ENCODE data around the gene CD93. TPM values are rescaled to one million over a fixed set of nuclear protein-coding genes. Genes with fewer than 3 reads are reported as not detected.

CD93 gene
- total RNA-seq, 1 donor from 2014 or later, result 41.0 TPM

DNA sequence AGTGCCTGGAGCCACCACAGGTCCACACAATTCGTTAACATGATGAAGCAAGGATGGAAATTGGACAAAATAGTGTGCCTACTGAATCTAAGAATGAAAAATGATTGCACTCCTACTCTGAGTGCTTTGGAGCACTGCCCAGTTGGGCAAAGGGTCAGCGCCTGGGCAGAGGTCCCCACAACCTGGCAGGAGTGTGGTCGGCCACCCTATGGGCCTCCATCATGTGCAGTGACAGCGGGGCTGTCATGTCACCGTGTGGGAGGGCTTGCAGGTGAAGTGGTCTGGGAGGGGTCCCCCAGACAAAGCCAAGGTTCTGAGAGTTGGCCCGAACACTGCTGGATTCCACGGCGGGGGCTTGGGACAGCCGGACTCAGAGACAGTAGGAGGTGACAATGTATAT is 36.2 kb upstream of the CD93 start:
- no peak for ATAC-seq
- intact Hi-C loops (cut with micrococcal nuclease), result no loop called here
- DNase-seq, result no peak

DNA sequence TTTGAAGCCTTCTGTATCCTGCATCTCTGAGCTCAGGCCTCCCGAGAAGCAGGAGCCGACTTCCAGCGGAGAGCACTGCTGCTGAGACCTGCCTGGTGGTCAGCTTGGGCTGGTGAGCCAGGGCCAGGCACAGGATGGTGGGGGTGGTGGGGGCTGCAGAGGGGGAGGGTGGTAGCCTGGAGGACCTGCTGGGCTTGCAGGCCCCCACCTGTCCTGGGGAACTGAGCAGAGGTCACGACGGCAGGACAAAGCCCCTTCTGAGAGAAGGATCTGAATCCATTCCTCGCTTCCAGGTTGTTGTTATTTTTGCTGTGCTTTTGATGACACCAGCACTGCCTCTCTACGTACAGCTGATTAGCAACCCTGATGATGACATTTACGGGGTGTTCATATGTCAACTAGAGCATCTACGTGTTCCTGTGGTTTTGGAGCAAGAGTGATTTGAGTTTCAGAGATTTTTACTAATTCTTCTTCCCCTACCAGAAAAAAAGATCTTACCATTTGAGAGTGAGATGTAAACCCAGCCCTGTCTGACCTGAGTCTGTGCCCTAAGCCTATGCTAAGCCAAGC is 35.7 kb upstream of the CD93 start:
- intact Hi-C loops (cut with micrococcal nuclease), result no loop called here
- DNase-seq (no peak), ATAC-seq (no peak)

- ATAC-seq, result no peak
- DNase-seq, result no peak
- intact Hi-C loops (cut with micrococcal nuclease), result no loop called here
Measured at GRCh38 chr20:23120936-23121750, 35.0 kb upstream of the CD93 start.

- DNase-seq (no peak), ATAC-seq (no peak)
- intact Hi-C loops (cut with micrococcal nuclease), result no loop called here
Measured at GRCh38 chr20:23120261-23120660, 34.1 kb upstream of the CD93 start.

DNA sequence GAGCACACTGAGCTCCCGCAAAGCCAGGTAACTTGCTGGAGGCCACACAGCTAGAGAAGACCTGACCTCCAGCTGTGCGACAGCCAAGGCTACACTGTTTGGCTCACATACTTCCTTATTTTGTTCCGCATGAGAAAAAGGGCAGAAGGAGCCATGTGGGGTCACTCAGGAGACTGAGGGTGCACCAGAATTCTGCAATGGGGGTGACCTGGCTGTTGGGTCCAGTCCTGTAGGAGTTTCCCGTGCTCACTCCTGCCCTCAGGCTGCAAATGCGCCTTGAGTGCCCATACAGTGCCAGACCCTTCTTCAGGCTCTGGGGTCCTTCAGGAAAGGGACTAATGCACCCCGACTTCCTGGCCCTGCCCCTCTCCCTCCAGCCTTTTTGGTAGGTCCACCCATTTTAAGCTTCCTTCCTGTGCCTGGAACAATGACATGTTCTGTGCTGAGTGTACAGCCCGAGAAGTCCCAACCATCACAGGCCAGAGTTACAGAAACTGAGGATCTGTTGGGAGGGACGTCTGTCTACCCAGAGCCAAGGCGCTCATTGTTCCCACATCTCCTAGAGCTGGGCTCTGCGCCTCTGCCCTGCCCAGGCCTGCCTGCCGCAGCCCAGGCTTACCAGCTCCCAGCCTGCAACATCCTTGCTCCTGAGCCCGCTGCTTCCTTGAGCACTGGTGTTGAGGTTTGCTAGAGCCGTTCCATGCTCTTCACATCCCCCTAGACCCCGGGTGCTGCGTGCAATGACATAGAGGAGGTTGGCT is 33.5 kb upstream of the CD93 start:
- ATAC-seq (peak; percentile 77), DNase-seq (no peak)
- intact Hi-C loops (cut with micrococcal nuclease), result no loop called here

GRCh38 chr20:23118766-23119165 is 32.6 kb upstream of the CD93 start:
- DNase-seq (no peak), ATAC-seq (no peak)
- intact Hi-C loops (cut with micrococcal nuclease), result no loop called here

DNA sequence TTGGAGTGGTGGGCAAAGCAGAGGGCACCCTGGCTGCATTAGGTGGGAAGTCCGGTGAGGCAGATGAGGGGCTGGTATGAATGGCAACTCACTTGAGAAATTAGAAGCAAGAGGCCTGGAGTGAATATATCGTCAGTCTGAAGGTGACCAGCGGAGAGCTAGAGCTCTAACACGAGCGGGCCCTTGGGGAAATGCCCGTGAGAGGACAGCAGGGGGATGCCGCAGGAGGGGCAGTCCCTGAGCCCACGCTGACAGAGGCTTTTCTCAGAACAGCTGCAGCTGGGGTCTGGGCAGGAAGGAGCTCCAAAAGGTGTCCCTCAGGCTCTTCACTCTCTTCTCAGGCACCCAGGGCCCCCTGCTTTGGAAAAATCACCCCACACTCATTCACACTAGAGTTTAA is 32.0 kb upstream of the CD93 start:
- ATAC-seq (no peak), DNase-seq (no peak)
- intact Hi-C loops (cut with micrococcal nuclease), result no loop called here

GRCh38 chr20:23117738-23118137 is 31.6 kb upstream of the CD93 start:
- ATAC-seq, result no peak
- intact Hi-C loops (cut with micrococcal nuclease), result no loop called here
- no peak for DNase-seq

GRCh38 chr20:23116311-23117089 is 30.4 kb upstream of the CD93 start:
- DNase-seq, result no peak
- no peak for ATAC-seq
- intact Hi-C loops (cut with micrococcal nuclease), result no loop called here

GRCh38 chr20:23115822-23116221 is 29.7 kb upstream of the CD93 start:
- intact Hi-C loops (cut with micrococcal nuclease), result no loop called here
- ATAC-seq, result peak; percentile 40
- DNase-seq, result no peak

- intact Hi-C loops (cut with micrococcal nuclease), result no loop called here
- DNase-seq (no peak), ATAC-seq (no peak)
Measured at GRCh38 chr20:23114448-23115082, 28.4 kb upstream of the CD93 start.

DNA sequence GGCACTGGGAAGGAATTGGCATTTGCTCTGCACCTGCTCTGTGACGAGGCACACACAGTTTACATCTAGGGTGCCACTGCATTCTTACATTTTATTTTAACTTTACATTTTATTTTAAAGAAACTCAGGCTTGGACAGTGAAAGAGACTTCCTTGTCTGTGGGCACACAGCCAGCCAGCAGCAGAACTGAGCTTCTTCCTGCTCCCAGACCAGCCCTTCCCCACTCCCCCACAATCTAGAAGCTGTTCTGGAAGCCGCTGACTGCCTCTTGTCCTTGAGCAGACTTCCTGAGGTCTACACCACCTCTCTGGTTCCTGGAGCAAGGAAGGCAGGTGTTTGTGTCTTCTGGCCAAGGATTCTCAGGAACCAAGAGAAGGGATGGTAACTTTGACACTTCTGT is 27.9 kb upstream of the CD93 start:
- intact Hi-C loops (cut with micrococcal nuclease), result no loop called here
- ATAC-seq (peak; percentile 48), DNase-seq (peak; percentile 66)

- ATAC-seq (no peak), DNase-seq (no peak)
- intact Hi-C loops (cut with micrococcal nuclease), result no loop called here
Measured at GRCh38 chr20:23112595-23112994, 26.5 kb upstream of the CD93 start.

DNA sequence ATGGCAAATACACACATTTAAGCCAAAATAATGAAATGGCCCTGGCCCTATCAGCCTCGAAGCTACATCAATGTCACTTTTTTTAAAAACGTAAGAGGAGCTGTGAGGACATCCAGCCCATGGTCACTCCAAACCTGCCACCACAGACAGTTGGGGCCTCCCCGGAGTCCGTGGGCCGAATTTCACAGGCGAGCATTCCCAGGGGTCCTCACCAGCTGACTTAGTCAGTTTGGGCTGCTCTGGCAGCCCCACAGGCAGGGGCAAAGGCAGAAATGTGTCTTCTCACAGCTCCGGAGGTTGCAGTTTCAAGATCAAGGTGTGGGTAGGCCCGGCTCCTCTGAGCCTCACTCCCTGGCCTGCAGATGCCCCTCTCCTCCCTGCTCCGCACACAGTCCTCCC is 25.8 kb upstream of the CD93 start:
- intact Hi-C loops (cut with micrococcal nuclease), result no loop called here
- DNase-seq (no peak), ATAC-seq (no peak)

DNA sequence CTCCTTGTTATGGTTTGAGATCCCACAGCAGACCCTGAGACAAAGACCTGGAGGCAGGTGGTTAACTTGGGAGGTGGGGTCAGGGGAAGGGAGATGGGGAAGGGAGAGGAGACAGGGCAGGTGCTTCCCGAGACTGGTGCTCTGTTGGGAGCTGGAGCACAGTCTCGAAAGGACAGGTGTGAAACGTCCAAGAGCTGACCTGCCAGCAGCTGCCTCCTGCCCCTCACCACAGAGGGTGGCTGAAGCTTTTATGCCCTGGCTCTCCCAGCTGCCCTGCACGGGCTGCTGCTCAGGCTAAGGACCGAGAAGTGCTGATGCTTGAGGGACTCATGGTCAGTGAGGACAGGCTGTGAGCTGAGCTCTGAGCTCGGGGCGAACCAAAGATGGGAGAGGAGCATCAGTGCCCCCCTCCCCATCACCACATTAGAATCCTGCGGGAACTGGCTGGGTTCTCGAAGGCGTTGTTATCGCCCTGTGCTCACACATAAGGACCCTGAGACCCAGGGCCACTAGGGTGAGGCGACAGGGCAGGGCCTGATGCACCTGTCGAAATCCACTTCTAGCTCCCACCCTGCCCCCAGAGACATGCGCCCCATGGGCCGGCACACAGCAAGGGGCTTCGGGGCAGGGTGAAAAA is 25.3 kb upstream of the CD93 start:
- ATAC-seq (no peak), DNase-seq (no peak)
- intact Hi-C loops (cut with micrococcal nuclease), result no loop called here

- no peak for DNase-seq
- no peak for ATAC-seq
- intact Hi-C loops (cut with micrococcal nuclease), result no loop called here
Measured at GRCh38 chr20:23108871-23109270, 22.7 kb upstream of the CD93 start.

- no peak for ATAC-seq
- intact Hi-C loops (cut with micrococcal nuclease), result no loop called here
- no peak for DNase-seq
Measured at GRCh38 chr20:23107466-23107865, 21.3 kb upstream of the CD93 start.

- DNase-seq, result no peak
- intact Hi-C loops (cut with micrococcal nuclease), result no loop called here
Measured at GRCh38 chr20:23106271-23106851, 20.2 kb upstream of the CD93 start.

More at GRCh38 chr20:23106271-23106851, 20.2 kb upstream of the CD93 start:
- ATAC-seq, result peak; percentile 69
